CD4-positive, alpha-beta T cell treated with Interleukin-10 for 1 hour (primary cell): Measurements from ENCODE around the gene NRXN2.

Source experiments
- DNase-seq: peaks from one replicate; pipeline ENCODE4 v3.0.0-alpha.2; 2020

Gene NRXN2

GRCh38 chr11:64742889-64743590, 20.0 kb upstream of the NRXN2 start:
- DNase-seq, result peak; percentile 78

GRCh38 chr11:64742087-64742888, 19.3 kb upstream of the NRXN2 start:
- no peak for DNase-seq

- DNase-seq, result no peak
Measured at GRCh38 chr11:64741375-64742086, 18.5 kb upstream of the NRXN2 start.

GRCh38 chr11:64739871-64740270, 16.9 kb upstream of the NRXN2 start:
- DNase-seq, result no peak

GRCh38 chr11:64736654-64737053, 13.7 kb upstream of the NRXN2 start:
- DNase-seq, result no peak

- no peak for DNase-seq
Measured at GRCh38 chr11:64735725-64736259, 12.8 kb upstream of the NRXN2 start.

GRCh38 chr11:64734811-64735724, 12.1 kb upstream of the NRXN2 start:
- DNase-seq, result no peak

GRCh38 chr11:64731601-64732000, 8.6 kb upstream of the NRXN2 start:
- DNase-seq, result no peak

- no peak for DNase-seq
Measured at GRCh38 chr11:64729851-64730382, 6.9 kb upstream of the NRXN2 start.

- DNase-seq, result no peak
Measured at GRCh38 chr11:64728757-64729365, 5.9 kb upstream of the NRXN2 start.

- no peak for DNase-seq
Measured at GRCh38 chr11:64726867-64727530, 4.0 kb upstream of the NRXN2 start.

- no peak for DNase-seq
Measured at GRCh38 chr11:64726211-64726641, 3.2 kb upstream of the NRXN2 start.

- DNase-seq, result no peak
Measured at GRCh38 chr11:64724863-64725532, 2.0 kb upstream of the NRXN2 start.

- no peak for DNase-seq
Measured at GRCh38 chr11:64723907-64724862, 1.2 kb upstream of the NRXN2 start.

- no peak for DNase-seq
Measured at GRCh38 chr11:64722141-64723065, 594 bp downstream of the NRXN2 start.

GRCh38 chr11:64721359-64721699, 1.7 kb downstream of the NRXN2 start:
- DNase-seq, result no peak

GRCh38 chr11:64720640-64721358, 2.2 kb downstream of the NRXN2 start:
- DNase-seq, result no peak
